HepG2 (cell line): ENCODE results near the gene THAP5. TPM values are rescaled to one million over a fixed set of nuclear protein-coding genes. Genes with fewer than 3 reads are reported as not detected.
A peak's percentile ranks its signal among the peaks of the same experiment; 100 is the strongest.

Experiments
- ATF1 ChIP-seq: IDR thresholded peaks from 2 replicates; pipeline ENCODE4 v1.6.1; 2016; ENCODE audit warnings: mild to moderate bottlenecking, control low read depth
- CEBPG ChIP-seq: IDR thresholded peaks from 2 replicates; pipeline ENCODE4 v1.6.1; 2016
- ELF1 ChIP-seq: sonication (generic); formaldehyde crosslinking; IDR thresholded peaks from 2 replicates; pipeline ENCODE4 v1.4.0; 2020; ENCODE audit warnings: missing genetic modification reagents
- GATAD2A ChIP-seq: IDR thresholded peaks from 2 replicates; pipeline ENCODE4 v1.6.1; 2016
- HES4 ChIP-seq: sonication (generic); formaldehyde crosslinking; IDR thresholded peaks from 2 replicates; pipeline ENCODE4 v1.9.0; 2021; ENCODE audit warnings: mild to moderate bottlenecking, missing genetic modification reagents, borderline replicate concordance
- ISX ChIP-seq: sonication (generic); formaldehyde crosslinking; conservative IDR thresholded peaks from 2 replicates; pipeline ENCODE4 v1.5.0; 2020; ENCODE audit warnings: missing genetic modification reagents
- KAT7 ChIP-seq: IDR thresholded peaks from 2 replicates; pipeline ENCODE4 v1.6.1; 2018; ENCODE audit warnings: borderline replicate concordance, missing compliant biosample characterization
- KLF9 ChIP-seq: IDR thresholded peaks from 2 replicates; pipeline ENCODE4 v1.6.1; 2016; ENCODE audit warnings: low read depth
- MAFK ChIP-seq, 2 experiments: IDR thresholded peaks in 1 of 2; conservative IDR thresholded peaks in 1 of 2; 2 replicates each; pipeline ENCODE4 v1.6.1; 2011; ENCODE audit warnings: improper control_type of control experiment in 2 of 2, low read length in 2 of 2
- NBN ChIP-seq: fragments of 450-650 bp; conservative IDR thresholded peaks from 2 replicates; pipeline ENCODE4 v1.6.1; 2017
- NONO ChIP-seq, 2 experiments: fragments of 450-650 bp in 1 of 2; sonication (generic) in 1 of 2; formaldehyde crosslinking in 1 of 2; IDR thresholded peaks in 1 of 2; conservative IDR thresholded peaks in 1 of 2; 2 replicates each; pipeline versions ENCODE4 v1.6.1 to v1.8.0; 2017 to 2022; ENCODE audit warnings: mild to moderate bottlenecking in 1 of 2, missing genetic modification reagents in 1 of 2, moderate library complexity in 1 of 2
- PATZ1 ChIP-seq: sonication (generic); formaldehyde crosslinking; IDR thresholded peaks from 2 replicates; pipeline ENCODE4 v1.4.0; 2020; ENCODE audit warnings: missing genetic modification reagents
- RCOR2 ChIP-seq: IDR thresholded peaks from 2 replicates; pipeline ENCODE4 v1.6.1; 2016; ENCODE audit warnings: missing biosample characterization, missing genetic modification reagents
- UBTF ChIP-seq: sonication (generic); formaldehyde crosslinking; IDR thresholded peaks from 2 replicates; pipeline ENCODE4 v1.4.0; 2020; ENCODE audit warnings: mild to moderate bottlenecking, missing genetic modification reagents
- ZHX1 ChIP-seq: sonication (generic); formaldehyde crosslinking; IDR thresholded peaks from 2 replicates; pipeline ENCODE4 v1.8.1; 2022; ENCODE audit warnings: low read depth, mild to moderate bottlenecking, missing genetic modification reagents
- ZNF609 ChIP-seq: sonication (generic); formaldehyde crosslinking; IDR thresholded peaks from 2 replicates; pipeline ENCODE4 v1.4.0; 2020; ENCODE audit warnings: mild to moderate bottlenecking, missing genetic modification reagents, borderline replicate concordance
- ZNF703 ChIP-seq: sonication (generic); formaldehyde crosslinking; IDR thresholded peaks from 2 replicates; pipeline ENCODE4 v1.5.1; 2020; ENCODE audit warnings: missing genetic modification reagents, mild to moderate bottlenecking, moderate library complexity, borderline replicate concordance
- polyA plus RNA-seq, 8 experiments: library from polyadenylated mRNA; depleted of rRNA in 3 of 8; stranded (reverse) in 7 of 8; unstranded in 1 of 8; fragments of >200 nt; fragmentation: Illumina TruSeq in 4 of 8; extraction: Trizol in 4 of 8; gene quantifications; 2 replicates each; pipeline versions ENCODE4 v1.2.1 to v1.2.3, GENCODE V29; 2011 to 2016; ENCODE audit warnings: low read depth in 4 of 8, missing spikeins in 1 of 8, mixed read lengths in 1 of 8; ENCODE audit not compliant: insufficient read depth in 1 of 8
- total RNA-seq, 5 experiments: library from RNA; depleted of rRNA; stranded (reverse); fragments of >200 nt; fragmentation: Illumina TruSeq; extraction: Trizol; gene quantifications; 2 replicates each; pipeline ENCODE4 v1.2.3, GENCODE V29; 2016; ENCODE audit warnings: low read depth in 1 of 5

THAP5 gene
- total and polyA plus RNA-seq, 2 of the 13 experiments (the other 11 are each of a cell fraction or from before 2014, with no cell fraction given): 3.6 to 11.8 TPM

- TF ChIP-seq ZNF609: no peak; the same call in 1 of the 2 replicates
- TF ChIP-seq KAT7 (CRISPR knock-in tag): peak; percentile 61; the same call in 1 of the 2 replicates
- TF ChIP-seq ATF1 (CRISPR knock-in tag): peak; percentile 92
- TF ChIP-seq HES4: peak; percentile 47; the same call in 1 of the 2 replicates
- 0 out of 2 replicates have a peak, but pooled peaks have one; percentile 20 for TF ChIP-seq KLF9 (CRISPR knock-in tag)
- no peak for TF ChIP-seq ISX (CRISPR knock-in tag)
- peak; percentile 36; the same call in 1 of the 2 replicates for TF ChIP-seq ZNF703 (CRISPR knock-in tag)
- TF ChIP-seq NBN: no peak
- no peak; the same call in 1 of the 2 replicates for TF ChIP-seq PATZ1 (CRISPR knock-in tag)
- no peak for TF ChIP-seq NONO (IDR thresholded peaks at IDR 0.05)
- peak; percentile 88 for TF ChIP-seq NONO (CRISPR knock-in tag; conservative IDR thresholded peaks at IDR 0.05)
- no peak for TF ChIP-seq ZHX1
- peak; percentile 55 for TF ChIP-seq GATAD2A (CRISPR knock-in tag)
- no peak for TF ChIP-seq RCOR2 (CRISPR knock-in tag)
- peak; percentile 32; the same call in 1 of the 2 replicates for TF ChIP-seq UBTF (CRISPR knock-in tag)
- no peak for TF ChIP-seq MAFK (conservative IDR thresholded peaks at IDR 0.05 in 1 of 2, IDR thresholded peaks at IDR 0.05 in 1 of 2; ENCODE audit: low read length in 2 of 2)
- peak; percentile 83 for TF ChIP-seq ELF1
- peak; percentile 87 for TF ChIP-seq CEBPG
Measured at GRCh38 chr7:108525985-108526767, 43.3 kb downstream of the THAP5 start, which contains the start of gene PNPLA8 (continued).
